ENCODE data around the gene CRK.

The CRK gene

DNA sequence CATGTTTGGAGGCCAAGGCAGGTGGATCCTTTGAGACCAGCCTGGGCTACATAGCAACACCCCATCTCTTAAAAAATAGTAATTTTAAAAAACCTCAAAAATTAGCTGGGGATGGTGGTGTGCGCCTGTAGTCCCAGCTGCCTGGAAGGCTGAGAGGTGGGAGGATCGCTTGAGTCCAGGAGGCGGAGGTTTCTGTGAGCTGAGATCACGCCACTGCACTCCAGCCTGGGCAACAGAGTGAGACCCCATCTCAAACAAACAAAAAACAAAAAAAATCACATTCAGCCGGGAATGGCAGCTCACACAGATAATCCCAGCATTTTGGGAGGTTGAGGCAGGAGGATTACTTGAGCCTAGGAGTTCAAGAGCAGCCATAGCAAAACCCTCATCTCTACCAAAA, 39.6 kb downstream of the CRK start:
- peaks cover 12% of the 10 kb centered on the region for H3K36me3 Mint-ChIP-seq (ENCODE audit: low read depth)
- H3K4me1 Mint-ChIP-seq = no peaks in the 10 kb centered on the region
- H3K27ac Mint-ChIP-seq = no peak overlapping the region
- H3K27me3 Mint-ChIP-seq (ENCODE audit: low read depth) = no peaks in the 10 kb centered on the region
- TF ChIP-seq, protein P1, sequence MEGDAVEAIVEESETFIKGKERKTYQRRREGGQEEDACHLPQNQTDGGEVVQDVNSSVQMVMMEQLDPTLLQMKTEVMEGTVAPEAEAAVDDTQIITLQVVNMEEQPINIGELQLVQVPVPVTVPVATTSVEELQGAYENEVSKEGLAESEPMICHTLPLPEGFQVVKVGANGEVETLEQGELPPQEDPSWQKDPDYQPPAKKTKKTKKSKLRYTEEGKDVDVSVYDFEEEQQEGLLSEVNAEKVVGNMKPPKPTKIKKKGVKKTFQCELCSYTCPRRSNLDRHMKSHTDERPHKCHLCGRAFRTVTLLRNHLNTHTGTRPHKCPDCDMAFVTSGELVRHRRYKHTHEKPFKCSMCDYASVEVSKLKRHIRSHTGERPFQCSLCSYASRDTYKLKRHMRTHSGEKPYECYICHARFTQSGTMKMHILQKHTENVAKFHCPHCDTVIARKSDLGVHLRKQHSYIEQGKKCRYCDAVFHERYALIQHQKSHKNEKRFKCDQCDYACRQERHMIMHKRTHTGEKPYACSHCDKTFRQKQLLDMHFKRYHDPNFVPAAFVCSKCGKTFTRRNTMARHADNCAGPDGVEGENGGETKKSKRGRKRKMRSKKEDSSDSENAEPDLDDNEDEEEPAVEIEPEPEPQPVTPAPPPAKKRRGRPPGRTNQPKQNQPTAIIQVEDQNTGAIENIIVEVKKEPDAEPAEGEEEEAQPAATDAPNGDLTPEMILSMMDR (IDR thresholded peaks at IDR 0.05; ENCODE audit: unreplicated experiment in 3 of 3) = no peak
- H3K4me3 Mint-ChIP-seq = no peak overlapping the region
- H3K9me3 Mint-ChIP-seq = no peaks in the 10 kb centered on the region

GRCh38 chr17:1414634-1415033, 41.4 kb downstream of the CRK start:
- Mint-ChIP-seq H3K27ac (no peak overlapping the region), H3K4me1 (no peaks in the 10 kb centered on the region), H3K9me3 (no peaks in the 10 kb centered on the region), H3K27me3 (ENCODE audit: low read depth) (no peaks in the 10 kb centered on the region), H3K36me3 (ENCODE audit: low read depth) (peaks cover 7% of the 10 kb centered on the region), H3K4me3 (no peak overlapping the region)
- TF ChIP-seq, protein P1 (IDR thresholded peaks at IDR 0.05; ENCODE audit: unreplicated experiment in 3 of 3) = no peak

DNA sequence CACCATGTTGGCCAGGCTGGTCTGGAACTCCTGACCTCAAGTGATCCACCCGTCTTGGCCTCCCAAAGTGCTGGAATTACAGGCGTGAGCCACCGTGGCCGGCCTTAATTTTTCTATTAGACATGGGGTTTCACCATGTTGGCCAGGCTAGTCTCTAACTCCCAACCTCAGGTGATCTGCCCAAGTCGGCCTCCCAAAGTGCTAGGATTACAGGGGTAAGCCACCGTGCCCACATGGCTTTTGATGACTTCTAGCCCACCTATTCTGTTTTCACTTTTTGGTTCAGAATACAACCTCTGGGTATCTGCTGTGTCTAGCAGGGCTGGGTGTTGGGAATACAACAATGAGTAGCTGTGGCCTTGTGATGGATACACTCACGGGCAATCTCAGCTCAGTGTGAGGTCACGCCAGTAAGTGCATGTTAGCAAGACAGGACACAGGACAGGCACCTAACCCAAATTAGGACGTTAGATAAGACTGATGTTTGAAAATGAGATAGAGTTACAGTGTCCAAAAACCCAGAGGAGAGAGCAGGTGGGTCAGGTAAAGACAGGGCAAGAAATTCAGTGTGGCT, 41.9 kb downstream of the CRK start:
- no peaks in the 10 kb centered on the region for H3K9me3 Mint-ChIP-seq
- H3K4me1 Mint-ChIP-seq = no peaks in the 10 kb centered on the region
- no peak overlapping the region for H3K4me3 Mint-ChIP-seq
- peaks cover 7% of the 10 kb centered on the region for H3K36me3 Mint-ChIP-seq (ENCODE audit: low read depth)
- TF ChIP-seq, protein P1 (IDR thresholded peaks at IDR 0.05; ENCODE audit: unreplicated experiment in 3 of 3) = no peak
- no peaks in the 10 kb centered on the region for H3K27me3 Mint-ChIP-seq (ENCODE audit: low read depth)
- no peak overlapping the region for H3K27ac Mint-ChIP-seq

DNA sequence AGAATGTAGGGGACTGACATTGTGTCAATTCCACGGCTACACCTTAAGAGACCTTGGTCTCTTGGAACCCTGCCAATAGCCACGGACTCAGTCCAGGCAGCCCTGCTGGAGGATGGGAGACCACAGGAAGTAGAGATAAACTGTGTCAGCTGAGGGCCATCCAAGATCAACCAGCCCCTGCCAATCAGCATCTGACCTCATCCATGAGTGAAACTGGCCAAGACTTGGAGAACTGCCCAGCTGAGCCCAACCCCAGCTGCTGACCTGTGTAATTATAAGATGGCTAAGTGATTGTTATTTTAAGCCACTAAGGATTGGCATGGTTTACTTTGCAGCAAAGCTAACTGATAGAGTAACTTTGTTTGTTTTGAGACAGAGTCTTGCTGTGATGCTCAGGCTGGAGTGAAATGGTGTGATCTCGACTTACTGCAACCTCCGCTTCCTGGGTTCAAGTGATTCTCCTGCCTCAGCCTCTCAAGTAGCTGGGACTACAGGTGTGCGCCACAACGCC, 42.7 kb downstream of the CRK start:
- Mint-ChIP-seq H3K9me3 (no peaks in the 10 kb centered on the region), H3K36me3 (ENCODE audit: low read depth) (peaks cover 7% of the 10 kb centered on the region), H3K27ac (no peak overlapping the region), H3K4me3 (no peak overlapping the region), H3K27me3 (ENCODE audit: low read depth) (no peaks in the 10 kb centered on the region), H3K4me1 (no peaks in the 10 kb centered on the region)
- TF ChIP-seq, protein P1 (IDR thresholded peaks at IDR 0.05; ENCODE audit: unreplicated experiment in 3 of 3) = no peak

- H3K9me3 Mint-ChIP-seq = no peaks in the 10 kb centered on the region
- TF ChIP-seq, protein P1 (IDR thresholded peaks at IDR 0.05; ENCODE audit: unreplicated experiment in 3 of 3) = no peak
- no peak overlapping the region for H3K27ac Mint-ChIP-seq
- H3K4me3 Mint-ChIP-seq = no peak overlapping the region
- no peaks in the 10 kb centered on the region for H3K27me3 Mint-ChIP-seq (ENCODE audit: low read depth)
- no peaks in the 10 kb centered on the region for H3K4me1 Mint-ChIP-seq
- peaks cover 3% of the 10 kb centered on the region for H3K36me3 Mint-ChIP-seq (ENCODE audit: low read depth)
Observed at GRCh38 chr17:1412185-1413110, 43.6 kb downstream of the CRK start.
